H1 (cell line): ENCODE data around the gene GPSM1. TPM values are rescaled to one million over a fixed set of nuclear protein-coding genes. Genes with fewer than 3 reads are reported as not detected.

Experiments used
- BCL11A ChIP-seq, 2 experiments: IDR thresholded peaks; one replicate each; pipeline ENCODE4 v1.6.1; 2011; ENCODE audit warnings: low read depth in 2 of 2, low read length in 2 of 2, mild to moderate bottlenecking in 2 of 2
- CBX5 ChIP-seq: fragments of 300-800, 300-1000 bp; sonication (generic); IDR thresholded peaks from 2 replicates; pipeline ENCODE4 v1.7.1; 2016; ENCODE audit warnings: antibody characterized with exemption, low read length, low read depth
- CEBPB ChIP-seq: IDR thresholded peaks from 2 replicates; pipeline ENCODE4 v1.6.1; 2012; ENCODE audit warnings: low read depth, low read length
- RXRA ChIP-seq: IDR thresholded peaks from 2 replicates; pipeline ENCODE4 v1.6.1; 2011; ENCODE audit warnings: low read depth, mild to moderate bottlenecking, low read length, moderate library complexity; ENCODE audit not compliant: insufficient read depth
- SIN3A ChIP-seq, 2 experiments: IDR thresholded peaks in 1 of 2; conservative IDR thresholded peaks in 1 of 2; 2 replicates each; pipeline ENCODE4 v1.6.1; 2011 to 2012; ENCODE audit warnings: low read length in 2 of 2, improper control_type of control experiment in 1 of 2, low read depth in 1 of 2, mild to moderate bottlenecking in 1 of 2
- SP2 ChIP-seq: IDR thresholded peaks from 2 replicates; pipeline ENCODE4 v1.6.1; 2012; ENCODE audit warnings: mild to moderate bottlenecking, low read length, inconsistent platforms
- TAF7 ChIP-seq: optimal IDR thresholded peaks from 2 replicates; pipeline ENCODE3; 2011; ENCODE audit warnings: low read depth, mild to moderate bottlenecking, inconsistent platforms, low read length, moderate library complexity, borderline replicate concordance
- YY1 ChIP-seq: IDR thresholded peaks from 2 replicates; pipeline ENCODE4 v1.6.1; 2011; ENCODE audit warnings: low read depth, mild to moderate bottlenecking, low read length
- polyA plus RNA-seq, 7 experiments: library from polyadenylated mRNA; depleted of rRNA in 3 of 7; stranded (reverse) in 5 of 7; unstranded in 2 of 7; fragments of >200 nt in 5 of 7; fragments of 200-250 nt in 2 of 7; gene quantifications; 1 replicate in 5 of 7; 2 replicates in 1 of 7; 4 replicates in 1 of 7; pipeline versions ENCODE4 v1.2.1 to v1.2.3, GENCODE V29; 2011 to 2013; ENCODE audit warnings: missing spikeins in 2 of 7, mixed read lengths in 2 of 7
- total RNA-seq: library from RNA; stranded (reverse); fragmentation: NEBNext Ultra II Directional; extraction: Animal tissue kit (Norgen Biotek cat#: 25700); gene quantifications from 2 replicates; pipeline ENCODE4 v1.2.1, GENCODE V29; 2021
- TF ChIP-seq, protein P1 (sequence below): IDR thresholded peaks from 2 replicates; pipeline ENCODE4 v1.6.1; 2012; ENCODE audit warnings: inconsistent platforms
- TF ChIP-seq, protein P2 (sequence below), 3 experiments: IDR thresholded peaks; 1 replicate in 2 of 3; 2 replicates in 1 of 3; pipeline versions ENCODE4 v1.5.1 to v1.6.1; 2011; ENCODE audit warnings: low read length in 3 of 3, mild to moderate bottlenecking in 3 of 3, inconsistent platforms in 2 of 3, low read depth in 1 of 3, moderate library complexity in 1 of 3; ENCODE audit not compliant: insufficient read depth in 1 of 3; ENCODE audit errors: control extremely low read depth in 1 of 3

GPSM1 gene
- total and polyA plus RNA-seq, 2 of the 8 experiments (the other 6 are each of a cell fraction or from before 2014, with no cell fraction given) = 12.8 to 18.0 TPM

DNA sequence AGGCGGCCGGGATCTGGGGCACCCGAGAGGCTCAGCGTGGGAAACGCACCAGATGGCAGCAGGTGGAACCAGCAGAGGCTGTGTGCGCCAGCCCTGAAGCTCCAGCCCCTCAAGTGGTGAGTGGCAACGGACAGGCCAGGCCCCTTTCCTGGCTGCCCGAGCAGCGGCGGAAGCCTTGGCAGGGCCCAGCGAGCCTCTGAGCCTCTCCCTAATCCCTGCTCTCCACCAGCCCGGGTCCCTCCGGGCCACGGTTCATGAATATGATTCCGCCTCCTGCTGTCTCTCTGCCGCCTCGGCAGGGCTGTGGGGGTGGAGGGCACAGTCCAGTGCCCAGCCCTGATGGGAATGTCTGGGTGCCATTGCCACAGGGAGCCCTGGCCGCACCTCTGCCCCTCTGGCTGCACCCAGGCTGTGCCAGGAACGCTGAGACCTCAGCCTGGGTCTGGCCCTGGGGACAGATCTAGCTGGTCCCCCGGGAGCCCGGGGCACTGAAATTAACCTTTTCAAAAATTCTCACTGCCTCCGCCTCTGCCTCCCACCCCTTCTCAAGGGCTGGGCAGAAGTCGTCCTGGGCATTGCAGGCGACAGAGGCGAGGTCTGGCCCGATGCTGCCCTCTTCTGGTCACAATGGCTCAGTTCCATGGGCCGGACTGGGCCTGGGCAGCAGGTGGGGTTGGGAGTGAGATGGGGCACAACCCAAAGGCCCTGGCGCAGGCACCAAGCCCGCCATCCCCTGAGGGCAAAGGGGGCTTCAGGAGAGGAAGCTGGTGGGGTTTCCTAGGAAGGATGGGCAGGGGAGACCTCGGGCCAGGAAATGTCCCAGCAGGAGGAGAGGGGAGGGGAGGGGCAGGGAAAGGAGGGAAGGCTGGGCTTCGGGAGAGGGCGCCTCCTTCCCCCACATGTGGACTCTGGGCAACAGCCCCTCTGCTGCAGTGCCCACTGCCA lies 43.8 kb upstream of the GPSM1 start (continued):
- TF ChIP-seq, protein P1, sequence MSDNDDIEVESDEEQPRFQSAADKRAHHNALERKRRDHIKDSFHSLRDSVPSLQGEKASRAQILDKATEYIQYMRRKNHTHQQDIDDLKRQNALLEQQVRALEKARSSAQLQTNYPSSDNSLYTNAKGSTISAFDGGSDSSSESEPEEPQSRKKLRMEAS = peak; percentile 27; the same call in 1 of the 2 replicates
- TF ChIP-seq TAF7 (no peak), CBX5 (no peak), BCL11A (IDR thresholded peaks at IDR 0.05; ENCODE audit: low read depth in 2 of 2, low read length in 2 of 2) (no peak), YY1 (peak; percentile 68; the same call in 1 of the 2 replicates), SIN3A (conservative IDR thresholded peaks at IDR 0.05 in 1 of 2, IDR thresholded peaks at IDR 0.05 in 1 of 2; ENCODE audit: low read depth in 1 of 2, low read length in 2 of 2) (no peak), SP2 (no peak), CEBPB (no peak), RXRA (no peak)
- TF ChIP-seq, protein P2, sequence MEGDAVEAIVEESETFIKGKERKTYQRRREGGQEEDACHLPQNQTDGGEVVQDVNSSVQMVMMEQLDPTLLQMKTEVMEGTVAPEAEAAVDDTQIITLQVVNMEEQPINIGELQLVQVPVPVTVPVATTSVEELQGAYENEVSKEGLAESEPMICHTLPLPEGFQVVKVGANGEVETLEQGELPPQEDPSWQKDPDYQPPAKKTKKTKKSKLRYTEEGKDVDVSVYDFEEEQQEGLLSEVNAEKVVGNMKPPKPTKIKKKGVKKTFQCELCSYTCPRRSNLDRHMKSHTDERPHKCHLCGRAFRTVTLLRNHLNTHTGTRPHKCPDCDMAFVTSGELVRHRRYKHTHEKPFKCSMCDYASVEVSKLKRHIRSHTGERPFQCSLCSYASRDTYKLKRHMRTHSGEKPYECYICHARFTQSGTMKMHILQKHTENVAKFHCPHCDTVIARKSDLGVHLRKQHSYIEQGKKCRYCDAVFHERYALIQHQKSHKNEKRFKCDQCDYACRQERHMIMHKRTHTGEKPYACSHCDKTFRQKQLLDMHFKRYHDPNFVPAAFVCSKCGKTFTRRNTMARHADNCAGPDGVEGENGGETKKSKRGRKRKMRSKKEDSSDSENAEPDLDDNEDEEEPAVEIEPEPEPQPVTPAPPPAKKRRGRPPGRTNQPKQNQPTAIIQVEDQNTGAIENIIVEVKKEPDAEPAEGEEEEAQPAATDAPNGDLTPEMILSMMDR (IDR thresholded peaks at IDR 0.05; ENCODE audit: control extremely low read depth in 1 of 3, insufficient read depth in 1 of 3, low read depth in 1 of 3, low read length in 3 of 3) = peak in 2 of 3 experiments; percentile 89 to 92; a peak in 3 of 4 replicates
